H1 (cell line): ENCODE data around the gene ELOVL2. TPM values are rescaled to one million over a fixed set of nuclear protein-coding genes. Genes with fewer than 3 reads are reported as not detected.

ENCODE experiments used
- CTCF ChIA-PET: fragments of 300-600 bp; sonication (Branson Sonifier 250); formaldehyde crosslinking; loops from one replicate; lab custom pipeline; 2021; ENCODE audit not compliant: partially characterized antibody; lab: Charles Lee
- POLR2A ChIA-PET: fragments of 300-600 bp; sonication (Branson Sonifier 250); formaldehyde crosslinking; loops from one replicate; lab custom pipeline; 2021; ENCODE audit warnings: inconsistent platforms; ENCODE audit not compliant: partially characterized antibody; lab: Charles Lee
- DNase-seq, 2 experiments: peaks; one replicate each; pipeline versions ENCODE4 v3.0.0 to v3.0.0-alpha.2; 2010 to 2022; ENCODE audit warnings: low spot score in 2 of 2, low read depth in 1 of 2, mixed read lengths in 1 of 2
- FAIRE-seq: peaks from 2 replicates; lab custom pipeline; 2011; peaks lifted over from hg19 to GRCh38; lab: Jason Lieb, UNC
- H2AFZ ChIP-seq: 2 replicates; pipeline ENCODE4 v1.8.1; 2012; ENCODE audit warnings: low read length, inconsistent platforms
- H2AK5ac ChIP-seq: 2 replicates; pipeline ENCODE4 v1.6.1; 2013; ENCODE audit warnings: low read depth, low read length
- H2BK120ac ChIP-seq: replicated peaks from 2 replicates; pipeline ENCODE3; 2013; ENCODE audit warnings: low read depth, low read length, inconsistent platforms
- H2BK12ac ChIP-seq: 2 replicates; pipeline ENCODE4 v1.6.1; 2013; ENCODE audit warnings: low read depth, low read length
- H2BK15ac ChIP-seq: 2 replicates; pipeline ENCODE4 v1.6.1; 2013; ENCODE audit warnings: low read length
- H2BK20ac ChIP-seq: 2 replicates; pipeline ENCODE4 v1.6.1; 2013; ENCODE audit warnings: low read length
- H2BK5ac ChIP-seq: 2 replicates; pipeline ENCODE4 v1.6.1; 2013; ENCODE audit warnings: low read depth, low read length
- H3K14ac ChIP-seq: 2 replicates; pipeline ENCODE4 v1.6.1; 2013; ENCODE audit warnings: inconsistent platforms; ENCODE audit not compliant: insufficient read length
- H3K18ac ChIP-seq: 2 replicates; pipeline ENCODE4 v1.6.1; 2013; ENCODE audit warnings: low read length; ENCODE audit errors: extremely low read depth
- H3K23ac ChIP-seq: 2 replicates; pipeline ENCODE4 v1.6.1; 2013; ENCODE audit warnings: inconsistent platforms; ENCODE audit not compliant: insufficient read length
- H3K23me2 ChIP-seq: 2 replicates; pipeline ENCODE4 v1.6.1; 2013; ENCODE audit warnings: low read depth, low read length
- H3K27ac ChIP-seq: 2 replicates; pipeline ENCODE4 v1.6.1; 2011; ENCODE audit warnings: low read depth, low read length, inconsistent platforms
- H3K27me3 ChIP-seq, 4 experiments: replicated peaks in 1 of 4; 1 replicate in 1 of 4; 2 replicates in 3 of 4; pipeline versions ENCODE4 v1.6.1 to v1.8.1; 2011 to 2013; ENCODE audit warnings: low read length in 3 of 4, mild to moderate bottlenecking in 3 of 4, inconsistent platforms in 2 of 4, mixed read lengths in 2 of 4, moderate library complexity in 1 of 4; ENCODE audit not compliant: control insufficient read depth in 3 of 4, insufficient read depth in 3 of 4; ENCODE audit errors: extremely low read depth in 1 of 4
- H3K36me3 ChIP-seq, 4 experiments: 2 replicates each; pipeline versions ENCODE4 v1.6.1 to v1.8.1; 2011 to 2013; ENCODE audit warnings: mild to moderate bottlenecking in 4 of 4, low read length in 3 of 4, moderate library complexity in 2 of 4, control low read depth in 1 of 4, inconsistent platforms in 1 of 4; ENCODE audit not compliant: insufficient read depth in 4 of 4, control insufficient read depth in 2 of 4
- H3K4ac ChIP-seq: replicated peaks from 2 replicates; pipeline ENCODE3; 2013; ENCODE audit warnings: low read length, low read depth, mixed read lengths, inconsistent platforms; ENCODE audit not compliant: insufficient read length
- H3K4me1 ChIP-seq, 4 experiments: replicated peaks in 1 of 4; 1 replicate in 1 of 4; 2 replicates in 3 of 4; pipeline versions ENCODE4 v1.6.1 to v1.8.1; 2011 to 2013; ENCODE audit warnings: low read length in 3 of 4, inconsistent platforms in 2 of 4, mixed read lengths in 1 of 4; ENCODE audit not compliant: insufficient read depth in 4 of 4, control insufficient read depth in 3 of 4
- H3K4me2 ChIP-seq, 2 experiments: 2 replicates each; pipeline versions ENCODE4 v1.6.1 to v1.8.1; 2011 to 2013; ENCODE audit warnings: low read depth in 2 of 2, low read length in 2 of 2, control low read depth in 1 of 2, inconsistent platforms in 1 of 2, mild to moderate bottlenecking in 1 of 2; ENCODE audit not compliant: insufficient read depth in 1 of 2
- H3K4me3 ChIP-seq, 4 experiments: fragments of 200-600, 300-600 bp in 1 of 4; sonication (generic), shearing (Covaris generic), sonication (Bioruptor Twin) in 1 of 4; 2 replicates each; pipeline versions ENCODE4 v1.5.1 to v1.8.1; 2011 to 2016; ENCODE audit warnings: low read length in 4 of 4, low read depth in 3 of 4, control low read depth in 2 of 4, inconsistent platforms in 2 of 4, mild to moderate bottlenecking in 2 of 4, mixed read lengths in 1 of 4, moderate library complexity in 1 of 4; ENCODE audit not compliant: insufficient read depth in 2 of 4; ENCODE audit errors: extremely low read depth in 1 of 4
- H3K56ac ChIP-seq: replicated peaks from 2 replicates; pipeline ENCODE3; 2013; ENCODE audit warnings: low read depth, mild to moderate bottlenecking, mixed read lengths, low read length, inconsistent platforms; ENCODE audit not compliant: insufficient read length
- H3K79me1 ChIP-seq: 2 replicates; pipeline ENCODE4 v1.6.1; 2013; ENCODE audit warnings: low read depth, low read length, control low read depth
- H3K79me2 ChIP-seq, 2 experiments: 2 replicates each; pipeline versions ENCODE4 v1.6.1 to v1.8.1; 2012 to 2013; ENCODE audit warnings: low read length in 2 of 2, mild to moderate bottlenecking in 2 of 2, inconsistent platforms in 1 of 2; ENCODE audit not compliant: insufficient read depth in 2 of 2, control insufficient read depth in 1 of 2
- H3K9ac ChIP-seq, 4 experiments: replicated peaks in 1 of 4; 1 replicate in 1 of 4; 2 replicates in 3 of 4; pipeline versions ENCODE4 v1.6.1 to v1.8.1; 2011 to 2013; ENCODE audit warnings: low read depth in 3 of 4, low read length in 3 of 4, control low read depth in 2 of 4, mild to moderate bottlenecking in 2 of 4, moderate library complexity in 2 of 4, inconsistent platforms in 1 of 4; ENCODE audit errors: extremely low read depth in 1 of 4
- H3K9me3 ChIP-seq, 2 experiments: 2 replicates each; pipeline versions ENCODE4 v1.6.1 to v1.8.1; 2012 to 2013; ENCODE audit warnings: mild to moderate bottlenecking in 2 of 2, moderate library complexity in 2 of 2, control low read depth in 1 of 2, inconsistent platforms in 1 of 2, low read depth in 1 of 2, low read length in 1 of 2, mixed read lengths in 1 of 2; ENCODE audit not compliant: insufficient read depth in 2 of 2
- H4K20me1 ChIP-seq, 2 experiments: replicated peaks in 1 of 2; 2 replicates each; pipeline versions ENCODE3 to v1.8.1; 2011 to 2013; ENCODE audit warnings: inconsistent platforms in 2 of 2, low read length in 2 of 2, mild to moderate bottlenecking in 1 of 2; ENCODE audit not compliant: insufficient read depth in 2 of 2, control insufficient read depth in 1 of 2
- H4K5ac ChIP-seq: 2 replicates; pipeline ENCODE4 v1.6.1; 2013; ENCODE audit warnings: low read length, low read depth, mixed read lengths, inconsistent platforms; ENCODE audit not compliant: insufficient read length
- H4K8ac ChIP-seq: 2 replicates; pipeline ENCODE4 v1.8.0; 2013; ENCODE audit warnings: mild to moderate bottlenecking, moderate library complexity, low read length, inconsistent platforms; ENCODE audit not compliant: insufficient read depth; ENCODE audit errors: extremely low read depth
- H4K91ac ChIP-seq: replicated peaks from 2 replicates; pipeline ENCODE3; 2013; ENCODE audit warnings: low read length, mixed read lengths, inconsistent platforms; ENCODE audit not compliant: insufficient read length
- ATF3 ChIP-seq: IDR thresholded peaks from 2 replicates; pipeline ENCODE4 v1.6.1; 2011; ENCODE audit warnings: low read depth, mild to moderate bottlenecking, low read length; ENCODE audit not compliant: insufficient read depth
- BRCA1 ChIP-seq: IDR thresholded peaks from 2 replicates; pipeline ENCODE4 v1.6.1; 2012; ENCODE audit warnings: low read depth, low read length, improper control_type of control experiment
- CBX5 ChIP-seq: fragments of 300-800, 300-1000 bp; sonication (generic); IDR thresholded peaks from 2 replicates; pipeline ENCODE4 v1.7.1; 2016; ENCODE audit warnings: antibody characterized with exemption, low read length, low read depth
- CBX8 ChIP-seq: fragments of 300-800, 300-1000 bp; sonication (generic); IDR thresholded peaks from 2 replicates; pipeline ENCODE4 v1.7.1; 2016; ENCODE audit warnings: low read depth, low read length, borderline replicate concordance
- CREB1 ChIP-seq: IDR thresholded peaks from 2 replicates; pipeline ENCODE4 v1.6.1; 2012; ENCODE audit warnings: inconsistent platforms
- FOSL1 ChIP-seq: IDR thresholded peaks from 2 replicates; pipeline ENCODE4 v1.6.1; 2011; ENCODE audit warnings: mild to moderate bottlenecking, low read depth, low read length, moderate library complexity; ENCODE audit not compliant: insufficient read depth
- GABPA ChIP-seq: IDR thresholded peaks from 2 replicates; pipeline ENCODE4 v1.6.1; 2011; ENCODE audit warnings: mild to moderate bottlenecking, low read length, moderate library complexity, borderline replicate concordance; ENCODE audit not compliant: insufficient read depth
- SAP30 ChIP-seq: fragments of 300-600 bp; sonication (generic); IDR thresholded peaks from 2 replicates; pipeline ENCODE4 v1.7.1; 2012; ENCODE audit warnings: low read length, moderate library complexity, mild to moderate bottlenecking, inconsistent platforms; ENCODE audit not compliant: insufficient read depth, insufficient replicate concordance
- SIRT6 ChIP-seq: IDR thresholded peaks from one replicate; pipeline ENCODE4 v1.7.1; 2012; ENCODE audit warnings: low read length, inconsistent platforms
- SIX5 ChIP-seq: IDR thresholded peaks from 2 replicates; pipeline ENCODE4 v1.6.1; 2011; ENCODE audit warnings: mild to moderate bottlenecking, low read depth, low read length
- SP1 ChIP-seq: IDR thresholded peaks from 2 replicates; pipeline ENCODE4 v1.6.1; 2011; ENCODE audit warnings: low read depth, low read length
- SUZ12 ChIP-seq: fragments of 200-600 bp; sonication (generic); IDR thresholded peaks from 2 replicates; pipeline ENCODE4 v1.6.1; 2012; ENCODE audit warnings: mild to moderate bottlenecking, inconsistent platforms, low read length, moderate library complexity, mixed read lengths
- WGBS, 2 experiments: shearing (Covaris generic) in 1 of 2; methylation state at CpG; one replicate each; pipeline versions ENCODE4 v1.1.6 to v1.1.7; 2013 to 2015; ENCODE audit warnings: low lambda C conversion rate in 2 of 2, mixed read lengths in 2 of 2, inconsistent platforms in 1 of 2, low coverage in 1 of 2, missing lambda C conversion rate in 1 of 2; ENCODE audit not compliant: insufficient replicate concordance in 2 of 2, insufficient coverage in 1 of 2, insufficient read length in 1 of 2; ENCODE audit errors: extremely low coverage in 1 of 2, missing lambda C conversion rate in 1 of 2; 5-methylcytosine and 5-hydroxymethylcytosine counted together
- polyA plus RNA-seq, 7 experiments: library from polyadenylated mRNA; depleted of rRNA in 3 of 7; stranded (reverse) in 5 of 7; unstranded in 2 of 7; fragments of >200 nt in 5 of 7; fragments of 200-250 nt in 2 of 7; gene quantifications; 1 replicate in 5 of 7; 2 replicates in 1 of 7; 4 replicates in 1 of 7; pipeline versions ENCODE4 v1.2.1 to v1.2.3, GENCODE V29; 2011 to 2013; ENCODE audit warnings: missing spikeins in 2 of 7, mixed read lengths in 2 of 7
- total RNA-seq: library from RNA; stranded (reverse); fragmentation: NEBNext Ultra II Directional; extraction: Animal tissue kit (Norgen Biotek cat#: 25700); gene quantifications from 2 replicates; pipeline ENCODE4 v1.2.1, GENCODE V29; 2021
- TF ChIP-seq, protein P1 (sequence below): IDR thresholded peaks from 2 replicates; pipeline ENCODE4 v1.6.1; 2012; ENCODE audit warnings: inconsistent platforms

ELOVL2 gene
- total and polyA plus RNA-seq, 2 of the 8 experiments (the other 6 are each of a cell fraction or from before 2014, with no cell fraction given) = 0.42 to 0.89 TPM

- POLR2A ChIA-PET = no interaction called here
- Histone ChIP-seq H3K9ac (no peak overlapping the region), H2AK5ac (no peak overlapping the region), H3K18ac (no peak overlapping the region), H3K4ac (no peak overlapping the region), H3K36me3 (no peaks in the 10 kb centered on the region), H3K4me2 (no peak overlapping the region), H2BK20ac (no peak overlapping the region), H3K9me3 (no peaks in the 10 kb centered on the region), H2BK12ac (no peak overlapping the region), H3K14ac (no peak overlapping the region), H3K23me2 (no peaks in the 10 kb centered on the region), H2BK15ac (no peak overlapping the region), H2AFZ (no peak overlapping the region), H4K20me1 (no peaks in the 10 kb centered on the region), H3K4me3 (no peak overlapping the region), H4K91ac (no peak overlapping the region), H3K27ac (no peak overlapping the region), H3K27me3 (no peaks in the 10 kb centered on the region), H4K8ac (no peak overlapping the region), H3K79me2 (no peaks in the 10 kb centered on the region), H3K23ac (no peak overlapping the region), H2BK120ac (no peak overlapping the region), H2BK5ac (no peak overlapping the region), H3K56ac (no peak overlapping the region), H4K5ac (no peak overlapping the region), H3K4me1 (no peaks in the 10 kb centered on the region), H3K79me1 (no peaks in the 10 kb centered on the region)
- WGBS, 2 experiments = 79% methylated on average over 2 of the region's 2 CpGs; no CpG with 5 or more reads in 1 of the 2 experiments
- CTCF ChIA-PET = interaction anchor here (0.6 to 3.3 kb wide), 12 partner anchors 8 to 646 kb away, joined by 3 to 29 read pairs (median 6); no protein-coding TSS in a partner anchor
- FAIRE-seq (no peak), DNase-seq (no peak)
- TF ChIP-seq GABPA (no peak), SP1 (no peak), FOSL1 (no peak), SAP30 (no peak), CBX5 (no peak), SIX5 (no peak), CBX8 (no peak), BRCA1 (no peak), SUZ12 (no peak), CREB1 (no peak), SIRT6 (no peak), ATF3 (no peak)
- TF ChIP-seq, protein P1, sequence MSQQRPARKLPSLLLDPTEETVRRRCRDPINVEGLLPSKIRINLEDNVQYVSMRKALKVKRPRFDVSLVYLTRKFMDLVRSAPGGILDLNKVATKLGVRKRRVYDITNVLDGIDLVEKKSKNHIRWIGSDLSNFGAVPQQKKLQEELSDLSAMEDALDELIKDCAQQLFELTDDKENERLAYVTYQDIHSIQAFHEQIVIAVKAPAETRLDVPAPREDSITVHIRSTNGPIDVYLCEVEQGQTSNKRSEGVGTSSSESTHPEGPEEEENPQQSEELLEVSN = no peak
Measured at GRCh38 chr6:11069760-11070159, 25.7 kb upstream of the ELOVL2 start.
